GM21360 (cell line): ENCODE data around the gene ERCC6.
A peak's percentile ranks its signal among the peaks of the same experiment; 100 is the strongest.

Experiments used
- ATAC-seq: cut with Tn5 transposase; IDR thresholded peaks from one replicate; pipeline ENCODE4 v1.9.1; 2021; ENCODE audit warnings: mild to moderate bottlenecking, moderate library complexity; ENCODE audit not compliant: unreplicated experiment

ERCC6 gene

GRCh38 chr10:49549640-49550346, 10.9 kb upstream of the ERCC6 start:
- no peak for ATAC-seq

- ATAC-seq, result no peak
These were observed 4.7 kb upstream of the ERCC6 start for GRCh38 chr10:49543604-49544003.

GRCh38 chr10:49542353-49542752, 3.4 kb upstream of the ERCC6 start:
- ATAC-seq, result no peak

GRCh38 chr10:49541762-49542161, 2.8 kb upstream of the ERCC6 start:
- ATAC-seq, result no peak

- no peak for ATAC-seq
These were observed 1.3 kb upstream of the ERCC6 start for GRCh38 chr10:49540056-49540797.

- peak; percentile 0 for ATAC-seq
These were observed 482 bp upstream of the ERCC6 start for GRCh38 chr10:49539320-49539885.

- ATAC-seq, result peak; percentile 67
These were observed 4.1 kb downstream of the ERCC6 start for GRCh38 chr10:49534670-49535381.

- ATAC-seq, result no peak
These were observed 6.5 kb downstream of the ERCC6 start for GRCh38 chr10:49532461-49532860.

- no peak for ATAC-seq
These were observed 9.9 kb downstream of the ERCC6 start for GRCh38 chr10:49528977-49529506.

- no peak for ATAC-seq
These were observed 11.1 kb downstream of the ERCC6 start for GRCh38 chr10:49527850-49528249.

GRCh38 chr10:49527061-49527460, 11.9 kb downstream of the ERCC6 start:
- no peak for ATAC-seq

GRCh38 chr10:49526619-49527018, 12.3 kb downstream of the ERCC6 start:
- ATAC-seq, result no peak

GRCh38 chr10:49524496-49524895, 14.4 kb downstream of the ERCC6 start:
- ATAC-seq, result no peak

- ATAC-seq, result no peak
These were observed 15.6 kb downstream of the ERCC6 start for GRCh38 chr10:49523301-49523700.

GRCh38 chr10:49521062-49521461, 17.9 kb downstream of the ERCC6 start:
- no peak for ATAC-seq

- no peak for ATAC-seq
These were observed 18.7 kb downstream of the ERCC6 start for GRCh38 chr10:49520122-49520775.

GRCh38 chr10:49519717-49520116, 19.2 kb downstream of the ERCC6 start:
- no peak for ATAC-seq

GRCh38 chr10:49518982-49519578, 19.8 kb downstream of the ERCC6 start:
- ATAC-seq, result no peak

GRCh38 chr10:49518566-49518965, 20.4 kb downstream of the ERCC6 start:
- no peak for ATAC-seq

- ATAC-seq, result no peak
These were observed 22.5 kb downstream of the ERCC6 start for GRCh38 chr10:49516216-49516970.
